Lower lobe of right lung (tissue), 2 donors: Measurements from ENCODE around the gene DHX8. TPM values are rescaled to one million over a fixed set of nuclear protein-coding genes. Genes with fewer than 3 reads are reported as not detected.
"Not testable (repeated sequence)": the region's sequence is repeated elsewhere in the genome, so short reads cannot be mapped to it uniquely, and the experiment has no call there.

Experiments used
- ATAC-seq, 2 donors: fragments of 200-7000 bp; cut with Tn5 transposase; one replicate each; pipeline ENCODE4 v1.9.1; 2020 to 2022; ENCODE audit warnings: mild to moderate bottlenecking in 2 of 2, moderate library complexity in 2 of 2
- DNase-seq: peaks from one replicate; pipeline ENCODE4 v3.0.0-alpha.2; 2020
- H3K27ac ChIP-seq: fragments of 200-600 bp; one replicate; pipeline ENCODE4 v1.8.0; 2022
- H3K27me3 ChIP-seq: fragments of 200-600 bp; one replicate; pipeline ENCODE4 v1.8.0; 2022; ENCODE audit warnings: low read depth
- H3K36me3 ChIP-seq: fragments of 200-600 bp; one replicate; pipeline ENCODE4 v1.8.0; 2022; ENCODE audit warnings: mild to moderate bottlenecking
- H3K4me1 ChIP-seq: fragments of 200-600 bp; one replicate; pipeline ENCODE4 v1.8.0; 2022
- H3K4me3 ChIP-seq: fragments of 200-600 bp; one replicate; pipeline ENCODE4 v1.8.0; 2022; ENCODE audit warnings: mild to moderate bottlenecking
- H3K9me3 ChIP-seq: fragments of 200-600 bp; one replicate; pipeline ENCODE4 v1.8.0; 2022
- CTCF ChIP-seq: fragments of 200-600 bp; IDR thresholded peaks from one replicate; pipeline ENCODE4 v1.8.0; 2022; ENCODE audit warnings: antibody characterized with exemption, mild to moderate bottlenecking
- intact Hi-C: fragments of 100-400 bp; cut with DNase I; formaldehyde crosslinking; loops from one replicate; pipeline ENCODE4 v1.11.0; 2022
- total RNA-seq: library from RNA; stranded (reverse); fragmentation: NEBNext Ultra II Directional; extraction: Animal tissue kit (Norgen Biotek cat#: 25700); gene quantifications from one replicate; pipeline ENCODE4 v1.2.1, GENCODE V29; 2021
- donor health status: DM: no; HTN: yes; CAD: no; lungs with severe emphysema.

The DHX8 gene
- total RNA-seq, 1 donor from 2014 or later = 56.7 TPM

GRCh38 chr17:43448720-43449469 lies 34.9 kb upstream of the DHX8 start:
- no peak for ATAC-seq
- intact Hi-C loops = no loop called here
- no peak for DNase-seq
- Histone ChIP-seq H3K9me3 (no peaks in the 10 kb centered on the region), H3K4me1 (peaks cover 7% of the 10 kb centered on the region), H3K27me3 (no peaks in the 10 kb centered on the region), H3K27ac (peak overlapping the region; percentile 43), H3K4me3 (no peak overlapping the region), H3K36me3 (no peaks in the 10 kb centered on the region)
- TF ChIP-seq CTCF = no peak

GRCh38 chr17:43449470-43450248 lies 34.1 kb upstream of the DHX8 start:
- Histone ChIP-seq H3K4me1 (peaks cover 9% of the 10 kb centered on the region), H3K27ac (peak overlapping the region; percentile 43), H3K36me3 (no peaks in the 10 kb centered on the region), H3K27me3 (no peaks in the 10 kb centered on the region), H3K4me3 (no peak overlapping the region), H3K9me3 (no peaks in the 10 kb centered on the region)
- DNase-seq (no peak), ATAC-seq (peak; percentile 82 to 89)
- TF ChIP-seq CTCF = no peak
- intact Hi-C loops = no loop called here

GRCh38 chr17:43450791-43451190 lies 33.0 kb upstream of the DHX8 start:
- intact Hi-C loops, H3K9me3 ChIP-seq, H3K27ac ChIP-seq, ATAC-seq, H3K4me3 ChIP-seq, DNase-seq, H3K36me3 ChIP-seq, H3K27me3 ChIP-seq: not testable (repeated sequence)
- peaks cover 18% of the 10 kb centered on the region for H3K4me1 ChIP-seq

GRCh38 chr17:43451741-43452140 lies 32.0 kb upstream of the DHX8 start:
- intact Hi-C loops = not testable (repeated sequence)

GRCh38 chr17:43453331-43453812 lies 30.4 kb upstream of the DHX8 start:
- no peaks in the 10 kb centered on the region for H3K27me3 ChIP-seq
- H3K27ac ChIP-seq = no peak overlapping the region
- H3K36me3 ChIP-seq = no peaks in the 10 kb centered on the region
- H3K4me1 ChIP-seq = peaks cover 41% of the 10 kb centered on the region
- ATAC-seq (no peak), DNase-seq (peak; percentile 56)
- H3K9me3 ChIP-seq = no peaks in the 10 kb centered on the region
- TF ChIP-seq CTCF = no peak
- no peak overlapping the region for H3K4me3 ChIP-seq
- intact Hi-C loops = no loop called here

More at GRCh38 chr17:43451741-43452140, 32.0 kb upstream of the DHX8 start:
- not testable (repeated sequence) for H3K36me3 ChIP-seq, ATAC-seq, H3K27me3 ChIP-seq, H3K27ac ChIP-seq, DNase-seq, H3K4me3 ChIP-seq, H3K9me3 ChIP-seq
- H3K4me1 ChIP-seq = peaks cover 27% of the 10 kb centered on the region

GRCh38 chr17:43454868-43455267 lies 28.9 kb upstream of the DHX8 start:
- no peaks in the 10 kb centered on the region for H3K27me3 ChIP-seq
- DNase-seq (no peak), ATAC-seq (no peak)
- H3K4me3 ChIP-seq = no peak overlapping the region
- H3K9me3 ChIP-seq = no peaks in the 10 kb centered on the region
- no peak for TF ChIP-seq CTCF
- H3K27ac ChIP-seq = no peak overlapping the region
- H3K4me1 ChIP-seq = peaks cover 41% of the 10 kb centered on the region
- intact Hi-C loops = no loop called here
- no peaks in the 10 kb centered on the region for H3K36me3 ChIP-seq
